ENCODE measurements around the gene MED12. TPM values are rescaled to one million over a fixed set of nuclear protein-coding genes. Genes with fewer than 3 reads are reported as not detected.

The MED12 gene
- total RNA-seq, 1 donor from 2014 or later, result 123 TPM

DNA sequence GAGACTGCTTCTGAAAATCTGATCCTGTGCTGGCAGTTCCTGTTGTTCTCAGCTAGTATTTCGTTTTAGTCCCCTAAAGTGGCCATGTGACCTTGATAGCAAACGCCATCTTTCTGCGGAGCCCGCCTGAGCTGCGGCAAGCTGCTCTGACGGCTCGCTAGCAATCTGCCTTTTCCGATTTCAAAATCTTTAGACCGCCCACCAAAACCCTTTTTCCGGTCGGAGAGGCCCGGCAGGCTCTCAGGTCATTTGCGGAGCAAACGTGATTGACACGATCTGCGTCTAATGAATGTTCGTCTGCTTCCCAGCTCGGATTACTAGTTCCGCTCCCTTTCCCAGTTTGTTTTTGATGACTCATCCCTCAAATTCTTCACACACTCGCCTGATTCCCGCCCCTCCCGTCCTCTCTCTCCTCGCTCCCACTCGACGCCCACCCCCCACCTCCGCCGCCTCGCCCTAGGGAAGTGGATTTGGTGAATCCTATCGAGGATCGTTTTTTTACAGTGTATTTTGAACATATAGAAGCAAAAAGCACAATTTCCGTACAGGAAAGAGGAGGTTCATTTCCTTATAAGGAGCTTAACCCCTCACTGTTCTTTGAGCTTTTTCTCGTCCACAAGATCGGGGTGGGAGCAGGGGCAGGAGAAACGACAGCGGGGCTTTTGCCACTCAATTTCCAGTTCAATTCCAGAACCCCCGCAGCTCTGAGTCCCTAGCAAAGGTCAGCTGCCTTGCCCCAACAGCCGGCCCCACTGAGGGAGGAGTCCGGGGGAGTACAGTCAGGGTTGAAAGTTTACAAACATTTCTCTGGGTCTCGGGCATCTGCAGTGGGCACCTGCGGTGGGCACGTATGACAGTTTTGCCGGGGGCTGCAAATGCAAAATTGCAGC lies 63.8 kb downstream of the MED12 start:
- Mint-ChIP-seq H3K9me3 (ENCODE audit: low read depth) (peaks cover 11% of the 10 kb centered on the region), H3K36me3 (ENCODE audit: insufficient read depth) (no peaks in the 10 kb centered on the region), H3K27ac (peak overlapping the region; percentile 98), H3K4me1 (ENCODE audit: low read depth) (peaks cover 26% of the 10 kb centered on the region), H3K27me3 (no peaks in the 10 kb centered on the region), H3K4me3 (ENCODE audit: low read depth) (peak overlapping the region; percentile 72)
- TF ChIP-seq, protein P1, sequence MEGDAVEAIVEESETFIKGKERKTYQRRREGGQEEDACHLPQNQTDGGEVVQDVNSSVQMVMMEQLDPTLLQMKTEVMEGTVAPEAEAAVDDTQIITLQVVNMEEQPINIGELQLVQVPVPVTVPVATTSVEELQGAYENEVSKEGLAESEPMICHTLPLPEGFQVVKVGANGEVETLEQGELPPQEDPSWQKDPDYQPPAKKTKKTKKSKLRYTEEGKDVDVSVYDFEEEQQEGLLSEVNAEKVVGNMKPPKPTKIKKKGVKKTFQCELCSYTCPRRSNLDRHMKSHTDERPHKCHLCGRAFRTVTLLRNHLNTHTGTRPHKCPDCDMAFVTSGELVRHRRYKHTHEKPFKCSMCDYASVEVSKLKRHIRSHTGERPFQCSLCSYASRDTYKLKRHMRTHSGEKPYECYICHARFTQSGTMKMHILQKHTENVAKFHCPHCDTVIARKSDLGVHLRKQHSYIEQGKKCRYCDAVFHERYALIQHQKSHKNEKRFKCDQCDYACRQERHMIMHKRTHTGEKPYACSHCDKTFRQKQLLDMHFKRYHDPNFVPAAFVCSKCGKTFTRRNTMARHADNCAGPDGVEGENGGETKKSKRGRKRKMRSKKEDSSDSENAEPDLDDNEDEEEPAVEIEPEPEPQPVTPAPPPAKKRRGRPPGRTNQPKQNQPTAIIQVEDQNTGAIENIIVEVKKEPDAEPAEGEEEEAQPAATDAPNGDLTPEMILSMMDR (IDR thresholded peaks at IDR 0.05; ENCODE audit: unreplicated experiment), result no peak
- peak; percentile 62 for DNase-seq (ENCODE audit: low spot score, unreplicated experiment)

DNA sequence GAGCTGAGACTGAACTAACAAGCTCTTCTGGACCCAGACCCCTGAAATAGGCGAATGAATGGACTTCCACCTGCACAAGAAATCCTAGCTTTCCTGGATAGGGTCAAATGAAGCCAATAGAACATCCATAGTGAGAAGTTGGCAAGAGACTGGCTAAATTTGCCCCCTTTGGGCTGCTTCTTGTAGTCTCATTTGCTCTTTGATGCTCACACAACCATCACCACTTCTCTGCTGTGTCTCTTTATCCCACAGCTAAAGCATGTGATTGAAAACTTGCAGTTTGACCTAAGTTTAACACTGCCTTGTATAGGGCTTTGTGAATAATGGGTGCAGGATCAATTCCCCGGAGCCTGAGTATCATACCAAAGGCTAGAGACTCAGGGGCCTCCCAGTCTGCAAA lies 64.5 kb downstream of the MED12 start:
- H3K9me3 Mint-ChIP-seq (ENCODE audit: low read depth), result peaks cover 9% of the 10 kb centered on the region
- H3K4me1 Mint-ChIP-seq (ENCODE audit: low read depth), result peaks cover 26% of the 10 kb centered on the region
- no peaks in the 10 kb centered on the region for H3K27me3 Mint-ChIP-seq
- H3K36me3 Mint-ChIP-seq (ENCODE audit: insufficient read depth), result no peaks in the 10 kb centered on the region
- peak overlapping the region; percentile 98 for H3K27ac Mint-ChIP-seq
- TF ChIP-seq, protein P1 (IDR thresholded peaks at IDR 0.05; ENCODE audit: unreplicated experiment), result no peak
- H3K4me3 Mint-ChIP-seq (ENCODE audit: low read depth), result peak overlapping the region; percentile 72
- no peak for DNase-seq (ENCODE audit: low spot score, unreplicated experiment)

DNA sequence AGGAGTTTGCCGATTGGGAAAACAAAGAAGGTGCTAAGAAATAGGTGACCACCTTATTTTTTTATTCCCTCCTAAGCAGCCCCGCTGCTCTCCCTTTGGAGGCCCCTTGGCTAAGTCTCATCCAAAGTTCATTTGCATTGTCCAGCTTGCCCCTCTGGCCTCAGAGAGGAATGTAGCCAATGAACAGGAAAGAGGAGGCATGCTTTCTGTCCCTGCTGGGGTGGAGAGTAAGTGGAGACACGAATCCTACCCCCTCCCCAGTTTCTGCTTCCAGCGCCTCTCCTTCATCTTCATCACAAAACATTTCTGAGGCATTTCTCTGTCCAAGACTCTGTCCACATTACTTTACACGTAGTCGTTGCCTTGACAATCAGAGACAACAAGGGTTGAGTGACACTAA lies 64.9 kb downstream of the MED12 start:
- Mint-ChIP-seq H3K9me3 (ENCODE audit: low read depth) (peaks cover 9% of the 10 kb centered on the region), H3K4me3 (ENCODE audit: low read depth) (no peak overlapping the region)

DNA sequence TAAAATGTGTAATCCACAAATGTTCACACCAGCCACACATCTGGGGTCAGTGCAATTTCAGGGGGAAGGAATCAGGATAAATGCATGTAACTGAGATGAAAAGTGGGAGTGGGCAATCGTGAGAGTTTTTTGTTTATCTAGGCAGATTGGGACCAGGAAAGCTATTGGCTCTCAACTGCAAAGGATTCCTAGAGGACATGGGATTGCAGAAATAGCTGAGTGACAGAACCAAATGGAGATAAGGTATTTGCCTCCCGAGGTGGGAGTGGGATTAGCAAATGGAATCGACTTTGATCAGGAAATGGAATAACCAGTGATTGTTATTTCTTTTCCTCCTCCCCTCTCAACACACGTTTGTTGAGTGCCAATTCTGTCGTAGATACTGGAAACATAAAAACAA lies 65.7 kb downstream of the MED12 start:
- no peak for DNase-seq (ENCODE audit: low spot score, unreplicated experiment)
- H3K36me3 Mint-ChIP-seq (ENCODE audit: insufficient read depth), result no peaks in the 10 kb centered on the region
- H3K4me1 Mint-ChIP-seq (ENCODE audit: low read depth), result peaks cover 26% of the 10 kb centered on the region
- TF ChIP-seq, protein P1 (IDR thresholded peaks at IDR 0.05; ENCODE audit: unreplicated experiment), result no peak
- peaks cover 9% of the 10 kb centered on the region for H3K9me3 Mint-ChIP-seq (ENCODE audit: low read depth)
- H3K27ac Mint-ChIP-seq, result peak overlapping the region; percentile 12
- no peak overlapping the region for H3K4me3 Mint-ChIP-seq (ENCODE audit: low read depth)
- no peaks in the 10 kb centered on the region for H3K27me3 Mint-ChIP-seq

More for the DNA sequence above, 64.9 kb downstream of the MED12 start:
- TF ChIP-seq, protein P1 (IDR thresholded peaks at IDR 0.05; ENCODE audit: unreplicated experiment), result no peak
- H3K27ac Mint-ChIP-seq, result peak overlapping the region; percentile 98
- no peak for DNase-seq (ENCODE audit: low spot score, unreplicated experiment)
- no peaks in the 10 kb centered on the region for H3K36me3 Mint-ChIP-seq (ENCODE audit: insufficient read depth)
- no peaks in the 10 kb centered on the region for H3K27me3 Mint-ChIP-seq
- H3K4me1 Mint-ChIP-seq (ENCODE audit: low read depth), result peaks cover 26% of the 10 kb centered on the region

DNA sequence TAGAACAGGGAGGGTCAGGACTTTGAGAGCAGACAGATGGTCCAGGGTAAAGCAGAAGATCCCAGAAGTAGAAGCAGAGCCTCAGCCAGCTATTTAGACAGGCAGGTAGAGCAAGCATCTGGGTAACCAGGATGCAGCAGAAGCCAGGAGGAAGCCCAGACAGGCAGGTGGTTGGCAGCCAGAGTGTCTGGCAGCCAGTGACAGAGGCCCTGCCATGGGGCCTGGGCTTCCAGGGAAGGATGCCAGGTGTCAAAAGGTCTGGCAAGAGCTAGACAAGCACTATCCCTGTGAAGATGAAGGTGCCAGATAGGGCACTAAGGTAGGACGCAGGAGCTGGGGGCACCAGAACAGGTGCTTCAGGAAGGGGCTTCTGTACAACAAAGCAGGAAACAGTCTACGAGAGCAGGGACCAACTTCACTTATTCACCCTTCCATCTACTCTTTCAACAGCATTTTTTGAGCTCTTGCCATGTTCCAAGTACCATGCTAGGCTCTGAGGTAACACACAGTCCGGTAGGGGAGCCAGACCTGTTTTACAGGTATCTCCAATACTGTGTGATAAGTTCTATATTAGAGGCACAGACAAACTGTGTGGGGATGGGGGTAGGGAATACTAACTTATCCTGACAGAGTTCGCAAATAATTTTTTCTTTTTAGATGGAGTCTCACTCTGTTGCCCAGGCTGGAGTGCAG lies 66.6 kb downstream of the MED12 start:
- H3K36me3 Mint-ChIP-seq (ENCODE audit: insufficient read depth), result no peaks in the 10 kb centered on the region
- TF ChIP-seq, protein P1 (IDR thresholded peaks at IDR 0.05; ENCODE audit: unreplicated experiment), result no peak
- H3K4me3 Mint-ChIP-seq (ENCODE audit: low read depth), result no peak overlapping the region
- H3K27ac Mint-ChIP-seq, result no peak overlapping the region
- peaks cover 26% of the 10 kb centered on the region for H3K4me1 Mint-ChIP-seq (ENCODE audit: low read depth)
- DNase-seq (ENCODE audit: low spot score, unreplicated experiment), result no peak
- H3K9me3 Mint-ChIP-seq (ENCODE audit: low read depth), result peaks cover 9% of the 10 kb centered on the region
- no peaks in the 10 kb centered on the region for H3K27me3 Mint-ChIP-seq
